RKO (cell line): Measurements from ENCODE around the gene MMP24.

ENCODE experiments used
- DNase-seq: peaks from one replicate; pipeline ENCODE4 v3.0.0-alpha.2; 2016; ENCODE audit warnings: low spot score

The MMP24 gene

DNA sequence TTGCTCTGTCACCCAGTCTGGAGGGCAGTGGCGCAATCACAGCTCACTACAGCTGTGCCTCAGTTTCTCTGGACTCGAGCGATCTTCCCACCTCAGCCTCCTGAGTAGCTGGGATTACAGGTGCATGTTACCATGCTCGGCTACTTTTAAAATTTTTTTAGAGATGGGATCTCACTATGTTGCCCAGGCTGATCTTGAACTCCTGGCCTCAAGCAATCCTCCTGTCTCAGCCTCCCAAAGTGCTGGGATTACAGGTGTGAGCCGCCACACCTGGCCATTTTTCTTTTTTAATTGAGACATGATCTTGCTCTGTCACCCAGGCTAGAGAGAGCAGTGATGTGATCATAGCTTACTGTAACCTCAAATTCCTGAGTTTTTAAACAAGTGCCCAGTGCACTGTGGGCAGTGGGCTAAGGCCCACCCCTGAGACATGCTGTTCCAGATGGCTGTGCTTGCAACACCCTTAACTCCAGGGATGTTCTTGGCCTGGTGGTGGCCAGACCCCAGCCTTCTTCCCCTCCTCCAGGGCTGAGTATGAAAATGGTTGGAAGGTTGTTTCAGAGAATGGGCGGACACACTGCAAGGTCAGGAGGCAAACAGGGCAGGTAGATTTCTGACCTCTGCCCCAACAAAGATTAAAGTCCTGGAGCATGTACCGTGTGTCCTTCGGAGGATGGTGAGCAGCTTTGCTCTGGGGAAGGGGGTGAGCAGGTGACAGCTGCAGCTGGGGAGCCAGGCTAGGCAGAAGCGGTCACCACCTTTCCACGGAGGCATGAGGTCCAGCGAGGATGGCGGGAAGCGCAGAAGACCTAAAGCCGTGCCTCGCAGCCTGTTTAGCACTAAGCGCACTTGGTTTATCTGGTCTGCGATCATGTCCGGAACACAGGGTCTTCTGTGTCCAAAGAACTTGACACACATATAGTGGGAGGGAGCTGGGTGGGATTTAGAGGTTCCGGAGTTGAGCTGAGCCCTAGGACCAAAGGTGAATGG, 67.1 kb downstream of the MMP24 start:
- DNase-seq: no peak

GRCh38 chr20:35294293-35294685, 67.8 kb downstream of the MMP24 start:
- DNase-seq: no peak

- DNase-seq: no peak
Measured at GRCh38 chr20:35295058-35295457, 68.6 kb downstream of the MMP24 start.

GRCh38 chr20:35295674-35296073, 69.2 kb downstream of the MMP24 start:
- no peak for DNase-seq

GRCh38 chr20:35296101-35296554, 69.6 kb downstream of the MMP24 start:
- DNase-seq: no peak

- no peak for DNase-seq
Measured at GRCh38 chr20:35297155-35297554, 70.7 kb downstream of the MMP24 start.

DNA sequence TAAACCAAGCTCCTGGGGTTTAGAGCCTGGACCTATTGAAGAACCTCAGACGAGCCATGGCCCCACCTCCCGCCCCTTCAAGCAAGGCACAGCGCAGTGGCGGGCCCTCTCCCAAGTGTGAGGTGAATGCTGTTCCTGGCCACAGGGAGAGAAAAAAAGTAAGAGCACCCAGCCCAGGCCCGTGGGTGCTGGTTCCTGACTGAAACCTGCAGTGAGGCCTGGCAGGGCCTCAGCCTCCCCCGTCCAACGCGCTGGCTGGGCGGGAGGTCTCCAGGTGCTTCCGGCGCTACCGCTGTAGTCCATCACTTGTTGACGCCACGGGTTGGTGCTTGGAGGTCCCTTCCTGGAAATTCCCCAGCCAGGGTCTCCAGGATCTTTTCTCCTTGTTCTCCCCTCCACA, 71.2 kb downstream of the MMP24 start:
- no peak for DNase-seq

DNA sequence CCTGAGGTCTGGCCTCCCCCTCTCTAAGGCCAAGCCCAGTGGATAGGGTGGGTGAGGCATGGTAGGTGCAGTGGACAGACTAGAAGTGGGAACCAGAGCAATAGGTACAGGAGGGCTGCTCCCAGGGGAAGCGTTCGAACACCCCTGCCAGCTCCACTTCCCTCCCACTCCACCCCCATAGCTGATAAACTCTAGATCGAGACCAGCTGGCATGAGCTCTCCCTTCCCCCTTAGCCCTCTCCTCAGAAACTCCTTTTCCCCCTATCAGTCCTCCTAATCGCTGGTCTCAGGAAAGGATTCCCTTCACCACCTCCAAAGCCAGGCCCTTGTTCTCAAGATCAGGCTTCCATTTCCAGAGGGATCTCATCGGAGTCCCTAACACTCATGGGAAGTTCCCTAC, 71.8 kb downstream of the MMP24 start:
- DNase-seq: no peak

DNA sequence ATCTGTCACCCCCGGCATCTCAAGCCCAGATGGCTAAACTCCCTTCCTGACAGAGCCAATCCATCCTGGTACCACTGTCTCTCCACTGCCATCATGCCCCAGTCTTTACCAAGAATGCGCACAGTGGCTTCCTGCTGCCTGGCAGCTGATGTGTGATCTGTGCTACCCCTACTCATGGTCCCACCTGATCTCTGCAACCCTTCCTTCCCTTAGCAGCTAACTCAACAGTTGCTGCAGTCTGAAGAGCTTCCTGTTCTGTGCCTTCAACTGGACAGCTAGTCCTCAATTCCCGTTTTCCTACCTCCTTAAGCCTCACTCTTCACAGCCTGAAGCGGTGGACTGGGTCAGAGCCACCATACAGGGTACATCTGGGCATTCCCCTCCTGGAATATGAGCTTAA, 73.3 kb downstream of the MMP24 start:
- no peak for DNase-seq

- DNase-seq: no peak
Measured at GRCh38 chr20:35300469-35301262, 74.2 kb downstream of the MMP24 start.

DNA sequence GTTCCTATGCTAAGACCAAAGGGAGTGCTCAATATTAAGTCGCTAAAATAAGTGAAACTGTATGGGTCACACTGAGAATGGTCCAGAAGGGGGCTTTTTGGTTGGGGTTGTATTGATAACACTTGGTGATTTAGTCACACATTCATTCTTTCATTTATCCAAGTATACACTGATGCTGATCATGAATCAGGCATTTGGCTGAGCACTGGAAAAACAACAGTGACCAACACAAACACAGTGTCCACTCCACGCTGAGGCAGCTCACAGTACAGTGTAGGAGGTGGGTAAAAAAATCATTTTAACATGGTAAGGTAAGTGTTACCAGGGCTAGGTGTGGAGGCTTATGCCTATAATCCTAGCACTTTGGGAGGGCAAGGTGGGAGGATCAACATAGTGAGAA, 74.9 kb downstream of the MMP24 start:
- no peak for DNase-seq

DNA sequence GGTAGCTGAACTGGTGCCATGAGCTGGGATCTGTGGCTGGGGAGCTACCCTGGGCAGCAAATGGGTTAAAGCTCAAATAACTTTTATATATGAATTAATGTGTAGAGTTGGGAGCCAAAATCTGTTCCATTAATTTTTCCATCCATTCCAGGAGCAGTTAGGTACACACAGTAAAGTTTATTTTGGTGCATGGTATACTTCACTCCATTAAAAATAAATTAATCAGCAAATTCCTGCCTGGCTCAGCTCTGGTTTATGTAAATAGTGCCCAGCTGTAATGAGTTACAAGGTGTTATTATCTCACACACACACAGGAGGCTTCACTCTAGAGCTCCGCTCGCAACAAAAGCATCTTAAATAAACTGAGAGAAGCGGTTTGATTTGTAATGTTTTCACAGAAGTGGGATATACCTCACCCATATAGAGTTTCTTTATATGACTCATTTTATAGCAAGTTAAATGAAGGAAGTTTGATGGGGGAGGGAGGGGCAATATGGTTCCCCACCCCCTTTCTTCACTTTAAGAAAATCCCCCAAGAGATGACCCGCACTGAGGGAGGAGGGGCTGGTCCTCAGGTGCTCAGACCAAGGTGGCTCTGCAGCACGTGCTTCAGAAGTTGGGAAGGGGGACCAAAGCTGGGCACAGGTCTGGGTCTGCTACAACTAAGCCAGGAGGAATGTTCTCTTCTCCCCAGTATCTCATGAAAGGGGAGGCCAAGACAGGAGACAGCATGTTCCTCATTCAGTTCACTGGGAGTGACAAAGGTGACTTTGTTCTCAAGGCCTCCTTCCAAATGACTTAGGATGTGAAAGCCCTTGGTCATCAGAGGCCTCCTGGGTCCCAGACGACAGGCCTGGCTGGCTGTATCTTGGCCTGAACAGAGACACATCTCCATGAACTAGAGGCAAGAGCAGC, 76.2 kb downstream of the MMP24 start:
- no peak for DNase-seq

GRCh38 chr20:35303382-35303734, 76.9 kb downstream of the MMP24 start:
- DNase-seq: no peak

DNA sequence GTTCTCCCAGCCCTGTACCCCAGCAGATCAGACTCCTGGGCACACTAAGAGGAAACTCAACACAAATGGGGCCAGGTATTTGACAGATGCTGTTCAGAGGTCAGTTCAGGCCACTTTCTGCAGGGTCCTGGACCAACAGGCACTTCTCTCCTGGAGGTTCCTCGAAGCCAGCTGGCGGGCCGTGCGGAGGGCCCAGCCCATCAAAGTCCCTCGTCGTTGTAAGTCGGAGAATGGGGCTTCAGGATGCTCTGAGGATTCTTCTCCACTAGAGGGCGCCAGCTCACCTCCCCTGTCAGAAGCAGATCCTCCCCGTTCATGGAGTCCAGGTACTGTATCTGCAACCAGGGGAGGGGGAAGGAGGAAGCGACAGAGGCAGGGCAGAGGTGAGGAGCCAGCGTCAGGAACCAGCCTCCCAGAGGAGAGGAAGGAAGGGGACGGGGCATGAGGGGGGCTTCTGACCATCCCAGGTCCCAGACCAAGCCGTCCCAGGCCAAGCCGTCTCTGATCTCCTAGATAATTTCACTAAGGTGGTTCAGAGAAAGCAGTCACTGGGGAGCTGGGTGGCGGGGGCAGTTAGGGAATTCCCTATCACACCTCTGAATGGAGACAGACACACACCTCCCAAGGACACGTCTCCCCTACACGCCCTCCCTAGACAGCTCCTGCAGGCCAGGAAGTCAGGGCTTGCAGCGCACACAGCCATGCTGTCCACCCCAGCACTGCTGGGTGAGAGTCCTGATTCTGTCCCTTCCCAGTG, 77.4 kb downstream of the MMP24 start:
- peak; percentile 90 for DNase-seq

DNA sequence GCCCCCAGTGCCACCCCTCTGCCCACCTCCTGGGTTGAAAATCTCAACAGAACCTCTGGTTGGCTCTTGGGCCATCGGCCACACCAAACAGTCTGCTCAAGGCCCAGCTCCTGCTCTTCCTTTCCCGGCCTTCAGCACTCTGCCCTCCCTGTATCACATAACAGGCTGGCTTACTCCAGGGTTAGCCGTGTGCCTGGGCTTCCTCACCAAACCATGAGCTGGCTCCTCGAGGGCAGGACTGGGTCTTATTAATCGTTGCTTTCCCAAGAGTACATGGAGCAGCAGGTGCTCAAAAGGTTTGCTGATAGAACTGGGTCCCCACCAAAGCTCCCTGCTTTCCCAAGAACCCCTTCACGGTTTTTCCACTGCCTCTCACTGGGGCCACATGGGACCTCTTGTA, 78.5 kb downstream of the MMP24 start:
- no peak for DNase-seq

DNA sequence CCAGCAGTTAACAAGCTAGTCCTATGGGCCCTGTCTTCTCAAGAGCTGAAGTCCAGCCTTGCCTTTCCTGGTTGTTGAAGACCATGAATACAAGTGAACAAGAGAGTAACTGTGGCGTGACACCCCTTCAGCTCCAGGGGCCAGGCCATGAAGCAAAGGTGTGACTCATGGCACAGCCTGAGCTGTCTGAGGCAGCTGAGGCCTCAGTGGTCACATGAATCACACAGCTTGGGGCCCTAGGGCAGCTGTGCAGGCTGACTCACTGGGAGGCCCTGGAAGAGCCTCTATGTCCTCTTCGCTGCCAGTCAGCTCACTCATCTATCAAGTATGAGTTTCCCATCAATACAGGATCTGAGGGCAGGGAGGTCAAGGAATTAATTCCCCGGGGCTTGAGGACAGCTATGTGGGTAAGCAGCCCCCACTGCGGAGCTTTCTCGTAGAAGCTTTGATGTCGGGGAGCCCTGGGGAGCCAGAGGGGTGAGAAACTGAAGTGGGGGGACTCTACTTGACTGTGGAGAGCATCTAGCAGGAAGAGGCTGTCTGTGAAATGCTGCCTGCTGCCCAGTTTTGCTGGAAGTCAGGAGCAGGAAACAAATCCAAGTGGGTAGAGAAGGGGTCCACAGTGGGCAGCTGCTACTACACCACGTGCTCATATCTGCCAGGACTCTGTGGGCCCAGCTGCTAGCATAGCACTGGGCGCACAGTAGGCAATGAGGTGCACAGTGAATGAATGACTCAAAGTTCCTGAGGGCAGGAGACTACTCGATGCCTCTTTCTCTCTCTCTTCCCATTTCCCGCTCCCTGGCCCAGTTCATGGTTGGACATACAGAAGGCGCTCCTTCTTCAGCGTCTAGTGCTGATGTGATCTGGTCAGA, 79.4 kb downstream of the MMP24 start:
- peak; percentile 100 for DNase-seq

GRCh38 chr20:35306931-35307517, 80.5 kb downstream of the MMP24 start:
- peak; percentile 79 for DNase-seq

DNA sequence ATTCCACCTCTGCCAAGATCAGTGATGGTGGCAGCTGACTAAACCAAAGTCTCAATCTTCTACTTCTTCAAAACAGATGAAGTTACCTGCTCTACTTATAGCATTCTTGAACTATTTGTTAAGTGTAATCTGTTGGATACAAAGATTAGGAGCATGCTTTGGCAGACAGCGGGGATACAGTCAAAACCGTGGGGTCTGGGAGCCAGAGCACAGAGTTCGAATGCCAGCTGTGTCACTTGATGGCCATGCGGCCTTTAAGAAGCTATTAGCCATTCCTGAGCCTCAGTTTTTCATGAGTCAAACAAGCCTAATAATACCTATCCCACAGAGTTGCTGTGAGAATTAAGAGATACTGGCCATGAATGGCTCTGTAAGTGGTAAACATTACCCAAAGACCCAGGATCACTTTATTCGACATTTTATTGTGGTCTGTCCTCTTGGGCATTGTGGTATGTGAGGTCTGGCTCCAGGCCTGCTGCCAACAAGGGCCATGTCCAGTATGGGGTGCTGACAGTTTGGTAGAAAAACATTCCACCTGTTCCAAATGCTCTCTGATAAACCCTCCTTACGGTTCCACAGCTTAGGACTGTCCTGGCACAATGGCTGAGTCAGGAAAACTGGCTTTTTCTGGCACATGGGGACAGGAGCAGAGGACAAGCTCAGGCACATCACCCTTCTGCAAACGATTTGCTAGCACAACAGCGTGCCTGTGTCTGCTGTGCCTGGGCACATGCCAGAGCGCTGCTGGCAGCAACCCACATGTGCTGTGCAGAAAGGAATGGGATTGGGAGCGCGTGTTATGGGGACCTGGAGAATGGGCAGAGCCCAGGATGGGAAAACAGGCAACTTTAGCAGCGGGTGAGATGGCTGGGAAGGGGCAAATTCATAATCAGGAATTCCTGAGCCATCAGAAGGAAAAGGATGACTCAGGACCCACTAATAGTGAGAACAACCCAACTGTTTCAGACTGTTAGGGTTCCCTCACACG, 81.5 kb downstream of the MMP24 start:
- peak; percentile 86 for DNase-seq

DNA sequence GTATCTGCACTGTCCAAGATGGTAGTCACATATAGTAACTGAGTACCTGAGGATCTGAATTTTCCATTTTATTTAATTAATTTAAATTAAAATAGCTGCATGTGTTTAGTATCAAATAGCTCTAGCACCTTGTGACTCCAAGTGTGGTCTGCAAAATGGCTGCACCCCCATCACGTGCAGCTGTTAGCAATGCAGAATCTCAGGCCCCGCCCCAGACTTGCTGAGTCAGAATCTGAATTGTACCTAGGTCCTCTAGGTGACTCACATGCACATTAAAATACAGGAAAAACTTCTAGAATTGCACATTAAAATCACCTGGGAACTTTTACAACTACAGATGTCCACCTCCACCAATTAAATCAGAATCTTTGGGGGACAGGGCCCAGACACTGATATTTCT, 84.9 kb downstream of the MMP24 start:
- peak; percentile 60 for DNase-seq
